ENCODE measurements around the gene ZDHHC14.

Gene ZDHHC14

DNA sequence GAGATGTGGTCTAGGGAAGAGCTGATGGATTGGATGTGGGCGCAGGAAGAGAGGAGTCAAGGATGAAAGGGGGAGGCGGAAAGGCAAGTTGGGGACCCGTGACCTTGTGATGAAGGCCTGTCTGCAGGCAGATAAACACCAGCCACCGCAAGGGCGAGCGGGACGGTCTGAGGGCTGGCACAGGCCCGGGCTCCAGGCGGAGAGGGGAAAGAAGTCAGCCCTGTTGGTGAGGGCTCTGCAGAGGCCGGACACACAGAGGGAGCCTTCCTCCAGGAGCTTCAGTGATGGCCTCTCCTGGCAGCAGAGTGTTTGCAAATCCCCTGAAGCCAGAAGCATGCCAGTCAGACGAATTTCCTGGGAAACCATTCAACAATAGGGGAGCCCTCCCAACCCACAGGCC is 112.2 kb downstream of the ZDHHC14 start:
- TF ChIP-seq CTCF (IDR thresholded peaks at IDR 0.05; ENCODE audit: low read depth, low read length, missing control alignments), result no peak
- in situ Hi-C loops (cut with HindIII; ENCODE audit: low pct_ligation_motif_present, low sequenced_read_pairs), result no loop called here
- Histone ChIP-seq H3K27ac (no peak overlapping the region), H3K36me3 (replicated peaks) (no peaks in the 10 kb centered on the region), H3K4me3 (ENCODE audit: low read depth, low read length) (no peak overlapping the region), H3K27me3 (replicated peaks) (no peaks in the 10 kb centered on the region)
- DNase-seq, result no peak

GRCh38 chr6:157493576-157493975 is 112.6 kb downstream of the ZDHHC14 start:
- H3K4me3 ChIP-seq (ENCODE audit: low read depth, low read length), result no peak overlapping the region
- TF ChIP-seq CTCF (IDR thresholded peaks at IDR 0.05; ENCODE audit: low read depth, low read length, missing control alignments), result no peak
- in situ Hi-C loops (cut with HindIII; ENCODE audit: low pct_ligation_motif_present, low sequenced_read_pairs), result no loop called here
- H3K27ac ChIP-seq, result no peak overlapping the region
- no peaks in the 10 kb centered on the region for H3K36me3 ChIP-seq (replicated peaks)
- no peaks in the 10 kb centered on the region for H3K27me3 ChIP-seq (replicated peaks)
- DNase-seq, result no peak

GRCh38 chr6:157494132-157494710 is 113.2 kb downstream of the ZDHHC14 start:
- TF ChIP-seq CTCF (IDR thresholded peaks at IDR 0.05; ENCODE audit: low read depth, low read length, missing control alignments), result no peak
- Histone ChIP-seq H3K4me3 (ENCODE audit: low read depth, low read length) (no peak overlapping the region), H3K27me3 (replicated peaks) (no peaks in the 10 kb centered on the region), H3K36me3 (replicated peaks) (no peaks in the 10 kb centered on the region), H3K27ac (no peak overlapping the region)
- in situ Hi-C loops (cut with HindIII; ENCODE audit: low pct_ligation_motif_present, low sequenced_read_pairs), result no loop called here
- DNase-seq, result no peak

- H3K27ac ChIP-seq, result no peak overlapping the region
- H3K36me3 ChIP-seq (replicated peaks), result no peaks in the 10 kb centered on the region
- in situ Hi-C loops (cut with HindIII; ENCODE audit: low pct_ligation_motif_present, low sequenced_read_pairs), result no loop called here
- no peak for DNase-seq
- H3K4me3 ChIP-seq (ENCODE audit: low read depth, low read length), result no peak overlapping the region
- TF ChIP-seq CTCF (IDR thresholded peaks at IDR 0.05; ENCODE audit: low read depth, low read length, missing control alignments), result no peak
- H3K27me3 ChIP-seq (replicated peaks), result no peaks in the 10 kb centered on the region
These were observed 115.6 kb downstream of the ZDHHC14 start for GRCh38 chr6:157496534-157497095.

GRCh38 chr6:157497579-157497978 is 116.6 kb downstream of the ZDHHC14 start:
- no peak for TF ChIP-seq CTCF (IDR thresholded peaks at IDR 0.05; ENCODE audit: low read depth, low read length, missing control alignments)
- no peaks in the 10 kb centered on the region for H3K27me3 ChIP-seq (replicated peaks)
- H3K36me3 ChIP-seq (replicated peaks), result no peaks in the 10 kb centered on the region
- in situ Hi-C loops (cut with HindIII; ENCODE audit: low pct_ligation_motif_present, low sequenced_read_pairs), result no loop called here
- H3K4me3 ChIP-seq (ENCODE audit: low read depth, low read length), result no peak overlapping the region
- no peak overlapping the region for H3K27ac ChIP-seq
- no peak for DNase-seq

GRCh38 chr6:157498817-157499216 is 117.8 kb downstream of the ZDHHC14 start:
- Histone ChIP-seq H3K27me3 (replicated peaks) (no peaks in the 10 kb centered on the region), H3K36me3 (replicated peaks) (no peaks in the 10 kb centered on the region), H3K27ac (no peak overlapping the region), H3K4me3 (ENCODE audit: low read depth, low read length) (no peak overlapping the region)
- in situ Hi-C loops (cut with HindIII; ENCODE audit: low pct_ligation_motif_present, low sequenced_read_pairs), result no loop called here
- DNase-seq, result no peak
- TF ChIP-seq CTCF (IDR thresholded peaks at IDR 0.05; ENCODE audit: low read depth, low read length, missing control alignments), result no peak
